ENCODE data around the gene TEX22.

Gene TEX22

GRCh38 chr14:105460116-105460515 is 61.8 kb downstream of the TEX22 start:
- DNase-seq (ENCODE audit: low read depth), result no peak

GRCh38 chr14:105460616-105461015 is 62.3 kb downstream of the TEX22 start:
- no peak for DNase-seq (ENCODE audit: low read depth)
- TF ChIP-seq CTCF (conservative IDR thresholded peaks at IDR 0.05; ENCODE audit: low read depth, low read length), result no peak
- no peak overlapping the region for H3K4me3 ChIP-seq (ENCODE audit: low read depth, low read length)

More at GRCh38 chr14:105460116-105460515, 61.8 kb downstream of the TEX22 start:
- no peak for TF ChIP-seq CTCF (conservative IDR thresholded peaks at IDR 0.05; ENCODE audit: low read depth, low read length)
- H3K4me3 ChIP-seq (ENCODE audit: low read depth, low read length), result no peak overlapping the region

- H3K4me3 ChIP-seq (ENCODE audit: low read depth, low read length), result no peak overlapping the region
- no peak for TF ChIP-seq CTCF (conservative IDR thresholded peaks at IDR 0.05; ENCODE audit: low read depth, low read length)
- no peak for DNase-seq (ENCODE audit: low read depth)
These were observed 63.6 kb downstream of the TEX22 start for GRCh38 chr14:105461903-105462302.

All from choroid plexus epithelial cell (primary cell).